Renal cortical epithelial cell (primary cell): ENCODE data around the gene E2F4. TPM values are rescaled to one million over a fixed set of nuclear protein-coding genes. Genes with fewer than 3 reads are reported as not detected.
A peak's percentile ranks its signal among the peaks of the same experiment; 100 is the strongest.

Experiments used
- DNase-seq: peaks from one replicate; pipeline ENCODE4 v3.0.0-alpha.2; 2011; ENCODE audit warnings: low read depth
- total RNA-seq: library from RNA; depleted of rRNA; stranded (reverse); fragments of >200 nt; gene quantifications from 2 replicates; pipeline ENCODE4 v1.2.3, GENCODE V29; 2014

E2F4 gene
- total RNA-seq, 1 donor from 2014 or later: 56.0 TPM

GRCh38 chr16:67173808-67174705, 17.9 kb upstream of the E2F4 start:
- DNase-seq: peak; percentile 76

GRCh38 chr16:67174706-67175231, 17.2 kb upstream of the E2F4 start:
- no peak for DNase-seq

GRCh38 chr16:67176662-67177061, 15.3 kb upstream of the E2F4 start:
- DNase-seq: no peak

GRCh38 chr16:67177743-67178699, 13.9 kb upstream of the E2F4 start:
- peak; percentile 23 for DNase-seq

GRCh38 chr16:67179421-67180080, 12.4 kb upstream of the E2F4 start:
- no peak for DNase-seq

GRCh38 chr16:67180166-67180565, 11.8 kb upstream of the E2F4 start:
- DNase-seq: no peak

GRCh38 chr16:67181346-67181745, 10.6 kb upstream of the E2F4 start:
- peak; percentile 33 for DNase-seq

- no peak for DNase-seq
Observed at GRCh38 chr16:67182288-67182687, 9.7 kb upstream of the E2F4 start.

- no peak for DNase-seq
Observed at GRCh38 chr16:67183284-67183626, 8.7 kb upstream of the E2F4 start.

- peak; percentile 96 for DNase-seq
Observed at GRCh38 chr16:67183627-67184452, 8.1 kb upstream of the E2F4 start, which contains the start of gene MATCAP1. MATCAP1 (minus strand) TSS chr16:67183963; CDS start chr16:67180610, 3,353 bp downstream.

GRCh38 chr16:67184453-67184994, 7.4 kb upstream of the E2F4 start:
- no peak for DNase-seq

- DNase-seq: peak; percentile 78
Observed at GRCh38 chr16:67184995-67185650, 6.8 kb upstream of the E2F4 start.

- no peak for DNase-seq
Observed at GRCh38 chr16:67185651-67186134, 6.3 kb upstream of the E2F4 start.

- DNase-seq: peak; percentile 88
Observed at GRCh38 chr16:67186550-67186950, 5.4 kb upstream of the E2F4 start.

GRCh38 chr16:67187175-67187890, 4.6 kb upstream of the E2F4 start:
- DNase-seq: no peak

- DNase-seq: no peak
Observed at GRCh38 chr16:67188323-67188722, 3.6 kb upstream of the E2F4 start.

GRCh38 chr16:67188798-67189197, 3.2 kb upstream of the E2F4 start:
- no peak for DNase-seq

- DNase-seq: no peak
Observed at GRCh38 chr16:67190041-67190440, 1.9 kb upstream of the E2F4 start, which contains the start of gene EXOC3L1. EXOC3L1 (minus strand) TSS chr16:67190136; CDS start chr16:67189676, 460 bp downstream.
